Measurements from ENCODE around the gene DCXR. TPM values are rescaled to one million over a fixed set of nuclear protein-coding genes. Genes with fewer than 3 reads are reported as not detected.
A peak's percentile ranks its signal among the peaks of the same experiment; 100 is the strongest.

DCXR gene
- total RNA-seq, 1 donor from 2014 or later, result 219 TPM

DNA sequence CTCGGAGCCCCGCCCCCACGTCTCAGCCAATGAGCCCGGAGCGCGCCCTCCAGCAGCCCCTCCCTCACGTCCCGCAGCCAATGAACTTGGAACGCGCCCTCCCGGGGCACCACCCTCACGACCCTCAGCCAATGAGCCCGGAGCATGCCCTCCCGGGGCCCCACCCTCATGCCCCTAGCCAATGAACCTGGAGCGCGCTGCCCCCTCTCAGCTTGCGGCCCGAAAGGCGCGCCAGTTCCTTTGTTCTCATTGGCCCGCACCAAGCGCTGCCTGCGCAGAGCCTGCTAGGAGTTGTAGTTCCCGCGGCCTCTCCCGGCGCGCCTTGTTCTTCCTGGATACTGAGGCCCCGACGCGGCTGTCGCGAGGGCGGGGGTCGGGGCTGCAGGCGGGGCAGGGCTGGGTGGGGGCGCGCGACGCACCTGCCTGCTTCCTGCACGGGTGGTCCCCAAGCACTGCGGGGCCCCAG is 14.5 kb downstream of the DCXR start, which contains the start of gene LRRC45:
TSS of gene LRRC45 (plus strand) at position 325 of the 466 bp plus-strand sequence. CDS start 339 bp downstream, outside the sequence.
- H3K27ac ChIP-seq (replicated peaks), result peak within 1 kb of the TSS; percentile 79
- H3K36me3 ChIP-seq, result no peaks in the 10 kb centered on the region
- H3K9me3 ChIP-seq (replicated peaks), result no peaks in the 10 kb centered on the region
- H3K4me3 ChIP-seq, result peak within 1 kb of the TSS; percentile 97
- H3K27me3 ChIP-seq (ENCODE audit: low read depth), result no peaks in the 10 kb centered on the region
- peaks cover 37% of the 10 kb centered on the region for H3K4me1 ChIP-seq
- peak; percentile 100 for DNase-seq
- TF ChIP-seq, protein P1, sequence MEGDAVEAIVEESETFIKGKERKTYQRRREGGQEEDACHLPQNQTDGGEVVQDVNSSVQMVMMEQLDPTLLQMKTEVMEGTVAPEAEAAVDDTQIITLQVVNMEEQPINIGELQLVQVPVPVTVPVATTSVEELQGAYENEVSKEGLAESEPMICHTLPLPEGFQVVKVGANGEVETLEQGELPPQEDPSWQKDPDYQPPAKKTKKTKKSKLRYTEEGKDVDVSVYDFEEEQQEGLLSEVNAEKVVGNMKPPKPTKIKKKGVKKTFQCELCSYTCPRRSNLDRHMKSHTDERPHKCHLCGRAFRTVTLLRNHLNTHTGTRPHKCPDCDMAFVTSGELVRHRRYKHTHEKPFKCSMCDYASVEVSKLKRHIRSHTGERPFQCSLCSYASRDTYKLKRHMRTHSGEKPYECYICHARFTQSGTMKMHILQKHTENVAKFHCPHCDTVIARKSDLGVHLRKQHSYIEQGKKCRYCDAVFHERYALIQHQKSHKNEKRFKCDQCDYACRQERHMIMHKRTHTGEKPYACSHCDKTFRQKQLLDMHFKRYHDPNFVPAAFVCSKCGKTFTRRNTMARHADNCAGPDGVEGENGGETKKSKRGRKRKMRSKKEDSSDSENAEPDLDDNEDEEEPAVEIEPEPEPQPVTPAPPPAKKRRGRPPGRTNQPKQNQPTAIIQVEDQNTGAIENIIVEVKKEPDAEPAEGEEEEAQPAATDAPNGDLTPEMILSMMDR (IDR thresholded peaks at IDR 0.05; ENCODE audit: borderline replicate concordance), result no peak
- intact Hi-C loops (cut with micrococcal nuclease), result no loop called here

DNA sequence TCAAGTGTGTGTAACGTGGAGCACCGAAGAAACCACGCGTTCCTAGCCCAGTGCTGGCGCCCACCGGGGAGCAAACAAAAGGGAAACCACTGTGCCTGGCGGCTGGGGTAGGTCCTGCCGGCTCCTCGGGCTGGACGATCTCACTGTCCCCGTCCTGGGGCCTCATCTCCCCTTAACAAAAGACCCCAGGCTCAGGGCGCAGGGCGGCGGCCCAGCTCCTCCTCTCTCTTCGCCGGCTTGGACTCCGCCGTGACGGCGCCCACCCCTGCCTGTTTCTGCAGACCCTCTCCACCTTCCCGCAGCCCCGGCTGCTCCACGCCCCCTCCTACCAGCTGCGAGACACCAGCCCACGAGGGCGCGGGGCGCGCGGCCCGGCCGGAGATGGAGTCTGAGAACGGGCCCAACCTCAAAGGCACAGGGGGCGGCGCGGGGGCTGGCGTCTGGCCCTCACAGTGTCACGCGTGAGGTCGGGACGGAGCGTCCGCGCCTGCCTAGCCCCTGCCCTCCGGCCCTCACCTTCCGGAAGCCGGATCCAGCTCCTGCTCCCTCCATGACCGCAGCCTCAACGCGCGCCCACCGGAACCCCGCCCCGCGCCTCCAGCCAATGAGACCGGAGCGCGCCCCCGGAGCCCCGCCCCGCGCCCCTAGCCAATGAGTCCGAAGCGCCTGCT is 15.1 kb downstream of the DCXR start, which contains the start of gene CENPX:
TSS of gene CENPX (minus strand) at position 569 of the 671 bp plus-strand sequence. CDS start at position 552, 17 bp downstream.
- intact Hi-C loops (cut with micrococcal nuclease), result no loop called here
- Histone ChIP-seq H3K36me3 (no peaks in the 10 kb centered on the region), H3K9me3 (replicated peaks) (no peaks in the 10 kb centered on the region), H3K27ac (replicated peaks) (peak within 1 kb of the TSS; percentile 79), H3K27me3 (ENCODE audit: low read depth) (no peaks in the 10 kb centered on the region), H3K4me3 (peak within 1 kb of the TSS; percentile 97), H3K4me1 (peaks cover 37% of the 10 kb centered on the region)
- TF ChIP-seq, protein P1 (IDR thresholded peaks at IDR 0.05; ENCODE audit: borderline replicate concordance), result no peak
- DNase-seq, result no peak

DNA sequence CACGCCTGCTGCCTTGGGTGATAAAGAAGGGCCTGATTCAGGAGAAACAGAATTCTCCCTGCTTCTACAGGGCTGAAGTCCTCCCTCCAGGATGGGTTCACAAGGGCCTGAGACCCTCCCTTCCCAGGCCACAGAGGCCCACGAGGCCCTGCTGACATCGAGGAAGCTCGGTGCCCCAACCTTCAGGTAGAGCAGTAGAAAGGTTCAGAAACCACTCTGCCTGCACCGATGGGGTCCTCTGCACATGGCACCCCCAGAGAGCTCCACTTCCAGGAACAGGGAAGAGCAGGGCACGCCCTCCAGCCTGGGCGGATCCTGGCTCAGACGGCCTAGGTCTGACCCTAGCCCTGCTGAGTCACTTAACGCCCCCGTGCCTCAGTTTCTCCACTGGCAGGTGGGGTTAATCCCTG is 15.6 kb downstream of the DCXR start:
- Histone ChIP-seq H3K36me3 (no peaks in the 10 kb centered on the region), H3K27me3 (ENCODE audit: low read depth) (no peaks in the 10 kb centered on the region), H3K27ac (replicated peaks) (peak overlapping the region; percentile 79), H3K4me1 (peaks cover 37% of the 10 kb centered on the region), H3K4me3 (peak overlapping the region; percentile 97), H3K9me3 (replicated peaks) (no peaks in the 10 kb centered on the region)
- DNase-seq, result no peak
- intact Hi-C loops (cut with micrococcal nuclease), result no loop called here
- TF ChIP-seq, protein P1 (IDR thresholded peaks at IDR 0.05; ENCODE audit: borderline replicate concordance), result no peak

DNA sequence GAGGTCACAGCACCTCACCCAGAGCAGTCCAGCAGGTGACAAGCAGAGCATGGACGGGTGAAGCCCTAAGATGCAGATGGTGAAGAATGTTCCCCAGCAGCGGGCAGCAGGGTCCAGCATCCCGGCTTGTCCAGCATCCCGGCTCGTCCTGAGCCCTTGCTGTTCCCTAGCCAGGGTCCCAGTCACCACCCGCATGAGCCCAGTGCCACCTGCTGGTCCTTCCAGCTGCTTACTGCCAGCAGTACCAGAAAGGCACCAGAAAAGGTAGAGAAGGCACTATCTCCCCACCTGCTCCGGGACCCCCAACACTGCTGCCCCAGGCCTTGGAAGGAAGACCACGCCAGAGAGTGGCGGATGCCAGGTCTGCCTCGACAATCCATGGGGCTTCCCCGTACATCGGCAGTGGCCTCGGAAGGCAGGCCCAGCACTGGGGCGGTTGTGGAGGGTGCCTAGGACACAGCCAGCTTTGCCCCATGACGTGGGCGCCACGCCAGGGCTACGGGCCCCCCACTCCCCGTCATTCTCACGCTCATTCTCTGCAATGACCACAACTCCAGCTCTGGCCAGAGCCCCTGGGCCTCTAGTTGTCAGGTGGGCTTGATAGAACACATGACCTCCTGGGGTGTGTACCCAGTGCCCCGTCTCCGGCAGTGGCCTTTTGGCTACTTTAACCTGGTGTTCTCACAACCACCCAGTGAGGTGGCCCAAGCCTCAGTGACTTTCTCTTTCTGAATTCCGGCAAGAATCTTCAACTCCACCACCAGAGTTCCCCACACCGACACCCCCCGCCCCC is 16.2 kb downstream of the DCXR start:
- Histone ChIP-seq H3K4me3 (peak overlapping the region; percentile 97), H3K9me3 (replicated peaks) (no peaks in the 10 kb centered on the region), H3K27ac (replicated peaks) (no peak overlapping the region), H3K36me3 (no peaks in the 10 kb centered on the region), H3K4me1 (peaks cover 37% of the 10 kb centered on the region), H3K27me3 (ENCODE audit: low read depth) (no peaks in the 10 kb centered on the region)
- TF ChIP-seq, protein P1 (IDR thresholded peaks at IDR 0.05; ENCODE audit: borderline replicate concordance), result peak; percentile 73
- intact Hi-C loops (cut with micrococcal nuclease), result no loop called here
- peak; percentile 72 for DNase-seq

GRCh38 chr17:82020572-82021106 is 16.9 kb downstream of the DCXR start:
- no peak overlapping the region for H3K4me3 ChIP-seq
- no peaks in the 10 kb centered on the region for H3K9me3 ChIP-seq (replicated peaks)
- intact Hi-C loops (cut with micrococcal nuclease), result no loop called here

More at GRCh38 chr17:82020572-82021106, 16.9 kb downstream of the DCXR start:
- Histone ChIP-seq H3K27ac (replicated peaks) (no peak overlapping the region), H3K4me1 (peaks cover 37% of the 10 kb centered on the region), H3K27me3 (ENCODE audit: low read depth) (no peaks in the 10 kb centered on the region), H3K36me3 (no peaks in the 10 kb centered on the region)
- DNase-seq, result no peak
- TF ChIP-seq, protein P1 (IDR thresholded peaks at IDR 0.05; ENCODE audit: borderline replicate concordance), result no peak

All from left ventricle myocardium inferior (tissue), 1 donor.